Central memory CD8-positive, alpha-beta T cell (primary cell): ENCODE data around the gene GPR15LG.
"Not testable (repeated sequence)": the region's sequence is repeated elsewhere in the genome, so short reads cannot be mapped to it uniquely, and the experiment has no call there.

Source experiments
- ATAC-seq: fragments of 150-1000 bp; cut with Tn5 transposase; replicated peaks from 2 replicates; pipeline ENCODE4 v1.10.0; 2022; ENCODE audit warnings: mild to moderate bottlenecking, moderate FRiP score, moderate number of reproducible peaks; ENCODE audit not compliant: poor library complexity, severe bottlenecking; ENCODE audit errors: extremely low read depth
- DNase-seq, 2 donors: peaks; one replicate each; pipeline ENCODE4 v3.0.0; 2021; ENCODE audit warnings: low spot score in 2 of 2
- H3K27ac Mint-ChIP-seq: one replicate; pipeline ENCODE4 v1.8.0; 2022; ENCODE audit warnings: low read depth, mild to moderate bottlenecking, moderate library complexity, mixed read lengths
- H3K27me3 Mint-ChIP-seq: one replicate; pipeline ENCODE4 v1.8.0; 2022; ENCODE audit warnings: mixed read lengths
- H3K36me3 Mint-ChIP-seq: one replicate; pipeline ENCODE4 v1.8.0; 2022; ENCODE audit warnings: mild to moderate bottlenecking, moderate library complexity, mixed read lengths; ENCODE audit not compliant: insufficient read depth
- H3K4me1 Mint-ChIP-seq: one replicate; pipeline ENCODE4 v1.8.0; 2022; ENCODE audit warnings: mixed read lengths
- H3K4me3 Mint-ChIP-seq: one replicate; pipeline ENCODE4 v1.8.0; 2022; ENCODE audit warnings: mild to moderate bottlenecking, moderate library complexity, mixed read lengths
- H3K9me3 Mint-ChIP-seq: one replicate; pipeline ENCODE4 v1.8.0; 2022; ENCODE audit warnings: mixed read lengths

The GPR15LG gene

GRCh38 chr10:84155521-84155920, 18.1 kb upstream of the GPR15LG start:
- H3K4me3 Mint-ChIP-seq, result no peak overlapping the region
- peaks cover 15% of the 10 kb centered on the region for H3K4me1 Mint-ChIP-seq
- no peaks in the 10 kb centered on the region for H3K27me3 Mint-ChIP-seq
- H3K27ac Mint-ChIP-seq, result no peak overlapping the region
- DNase-seq (no peak), ATAC-seq (no peak)
- H3K36me3 Mint-ChIP-seq, result peaks cover 48% of the 10 kb centered on the region
- no peaks in the 10 kb centered on the region for H3K9me3 Mint-ChIP-seq

DNA sequence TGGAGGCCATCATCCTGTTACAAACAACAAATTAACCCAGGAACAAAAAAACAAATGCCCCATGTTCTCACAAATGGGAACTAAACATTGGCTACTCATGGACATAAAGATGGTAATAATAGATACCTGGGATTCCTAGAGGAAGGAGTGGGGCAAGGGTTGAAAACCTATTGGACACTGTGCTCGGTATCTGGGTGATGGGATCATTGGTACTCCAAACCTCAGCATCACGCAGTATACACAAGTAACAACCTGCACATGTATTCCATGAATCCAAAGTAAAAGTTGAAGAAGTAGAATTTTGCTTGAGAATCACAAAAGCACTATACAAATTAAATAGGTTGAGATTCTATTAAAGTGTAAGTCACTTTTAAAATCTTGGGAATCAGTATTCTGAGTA, 17.6 kb upstream of the GPR15LG start:
- Mint-ChIP-seq H3K4me3 (no peak overlapping the region), H3K36me3 (peaks cover 44% of the 10 kb centered on the region), H3K27ac (no peak overlapping the region), H3K9me3 (no peaks in the 10 kb centered on the region), H3K27me3 (no peaks in the 10 kb centered on the region), H3K4me1 (peaks cover 15% of the 10 kb centered on the region)
- DNase-seq, result no peak
- no peak for ATAC-seq

DNA sequence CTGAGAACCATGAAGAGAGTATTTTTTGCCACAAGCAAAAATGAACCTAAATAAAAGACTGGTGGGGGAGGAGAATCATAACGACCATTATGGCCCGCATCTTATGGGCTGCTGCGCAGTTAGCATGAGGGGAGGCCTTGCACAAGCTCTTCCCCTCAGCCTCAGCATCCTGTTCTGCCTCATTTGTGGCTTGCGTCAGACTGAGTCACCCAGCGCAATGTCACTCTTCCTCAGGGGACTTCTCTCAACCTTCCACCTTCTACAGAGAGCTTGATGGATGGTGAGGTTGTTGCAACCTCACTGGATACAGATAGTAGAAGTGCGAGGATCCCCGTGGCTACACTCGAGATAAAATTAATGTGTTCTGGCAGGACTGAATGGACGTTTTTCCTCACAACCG, 16.8 kb upstream of the GPR15LG start:
- Mint-ChIP-seq H3K4me1 (peaks cover 15% of the 10 kb centered on the region), H3K36me3 (peaks cover 37% of the 10 kb centered on the region), H3K4me3 (no peak overlapping the region), H3K9me3 (no peaks in the 10 kb centered on the region), H3K27me3 (no peaks in the 10 kb centered on the region), H3K27ac (no peak overlapping the region)
- DNase-seq (no peak), ATAC-seq (peak; percentile 95)

GRCh38 chr10:84158061-84158460, 15.5 kb upstream of the GPR15LG start:
- Mint-ChIP-seq H3K9me3 (no peaks in the 10 kb centered on the region), H3K4me1 (peaks cover 15% of the 10 kb centered on the region), H3K27me3 (no peaks in the 10 kb centered on the region), H3K4me3 (no peak overlapping the region), H3K27ac (no peak overlapping the region), H3K36me3 (peaks cover 25% of the 10 kb centered on the region)
- ATAC-seq, result no peak
- no peak for DNase-seq

DNA sequence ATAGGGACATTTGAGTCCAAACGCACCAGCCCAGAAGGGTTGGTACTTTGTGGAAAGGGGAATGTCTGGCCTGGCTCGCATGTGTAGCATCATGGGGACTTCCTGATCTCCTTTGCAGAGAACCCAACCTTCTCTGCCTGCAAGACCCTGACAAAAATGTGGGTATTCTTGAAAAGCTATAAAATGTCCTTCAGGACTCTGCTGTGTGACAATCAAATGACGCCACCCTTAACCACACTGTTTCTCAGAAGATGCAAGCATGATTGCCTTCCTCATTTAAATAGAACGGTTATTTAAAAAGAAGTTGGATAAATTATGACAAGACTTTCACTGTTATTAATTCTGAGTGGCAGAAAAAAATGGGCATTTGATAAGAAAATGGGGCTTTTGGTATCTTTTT, 15.1 kb upstream of the GPR15LG start:
- H3K27ac Mint-ChIP-seq, result no peak overlapping the region
- peaks cover 21% of the 10 kb centered on the region for H3K36me3 Mint-ChIP-seq
- H3K4me1 Mint-ChIP-seq, result peaks cover 15% of the 10 kb centered on the region
- ATAC-seq (no peak), DNase-seq (no peak)
- H3K4me3 Mint-ChIP-seq, result no peak overlapping the region
- no peaks in the 10 kb centered on the region for H3K27me3 Mint-ChIP-seq
- no peaks in the 10 kb centered on the region for H3K9me3 Mint-ChIP-seq

DNA sequence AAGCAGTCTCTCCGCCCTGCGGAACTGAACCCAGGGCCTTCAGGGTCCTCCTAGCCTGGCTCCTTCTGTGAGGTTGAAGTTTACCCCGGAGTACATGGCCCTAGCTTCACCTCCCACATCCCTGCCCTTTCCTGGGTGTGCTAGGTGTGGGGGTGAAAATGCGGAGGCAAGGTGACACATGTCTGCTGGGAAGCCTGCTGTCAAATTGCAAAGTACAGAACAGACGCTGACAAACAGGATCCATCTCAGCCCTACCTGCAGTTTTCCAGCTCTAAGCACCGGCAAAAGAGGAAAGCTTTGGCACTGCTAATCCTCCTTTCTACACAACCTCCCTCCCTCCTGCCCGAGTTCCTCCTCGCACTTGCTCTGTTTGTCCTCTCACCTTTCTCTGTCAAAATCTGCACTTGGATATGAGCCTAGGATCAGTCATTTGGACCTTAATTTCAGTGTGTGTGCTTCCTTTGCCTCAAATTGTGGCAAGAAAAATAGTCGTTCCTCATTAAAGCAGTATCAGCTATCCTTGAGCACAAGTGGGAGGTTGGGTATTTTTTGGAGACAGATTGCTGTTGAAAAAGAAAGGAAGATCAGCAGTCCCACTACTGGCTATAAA, 14.4 kb upstream of the GPR15LG start:
- Mint-ChIP-seq H3K4me1 (peaks cover 15% of the 10 kb centered on the region), H3K27ac (no peak overlapping the region), H3K36me3 (peaks cover 18% of the 10 kb centered on the region), H3K27me3 (no peaks in the 10 kb centered on the region), H3K9me3 (no peaks in the 10 kb centered on the region), H3K4me3 (no peak overlapping the region)
- ATAC-seq (no peak), DNase-seq (no peak)

- no peak overlapping the region for H3K4me3 Mint-ChIP-seq
- no peak overlapping the region for H3K27ac Mint-ChIP-seq
- no peaks in the 10 kb centered on the region for H3K9me3 Mint-ChIP-seq
- peaks cover 5% of the 10 kb centered on the region for H3K36me3 Mint-ChIP-seq
- no peaks in the 10 kb centered on the region for H3K27me3 Mint-ChIP-seq
- DNase-seq, result no peak
- ATAC-seq, result no peak
- peaks cover 15% of the 10 kb centered on the region for H3K4me1 Mint-ChIP-seq
These were observed 12.8 kb upstream of the GPR15LG start for GRCh38 chr10:84160663-84161362.

GRCh38 chr10:84163996-84164395, 9.6 kb upstream of the GPR15LG start:
- DNase-seq (no peak), ATAC-seq (no peak)
- peaks cover 7% of the 10 kb centered on the region for H3K4me1 Mint-ChIP-seq
- H3K36me3 Mint-ChIP-seq, result no peaks in the 10 kb centered on the region
- no peaks in the 10 kb centered on the region for H3K27me3 Mint-ChIP-seq
- H3K9me3 Mint-ChIP-seq, result no peaks in the 10 kb centered on the region
- H3K27ac Mint-ChIP-seq, result no peak overlapping the region
- no peak overlapping the region for H3K4me3 Mint-ChIP-seq

DNA sequence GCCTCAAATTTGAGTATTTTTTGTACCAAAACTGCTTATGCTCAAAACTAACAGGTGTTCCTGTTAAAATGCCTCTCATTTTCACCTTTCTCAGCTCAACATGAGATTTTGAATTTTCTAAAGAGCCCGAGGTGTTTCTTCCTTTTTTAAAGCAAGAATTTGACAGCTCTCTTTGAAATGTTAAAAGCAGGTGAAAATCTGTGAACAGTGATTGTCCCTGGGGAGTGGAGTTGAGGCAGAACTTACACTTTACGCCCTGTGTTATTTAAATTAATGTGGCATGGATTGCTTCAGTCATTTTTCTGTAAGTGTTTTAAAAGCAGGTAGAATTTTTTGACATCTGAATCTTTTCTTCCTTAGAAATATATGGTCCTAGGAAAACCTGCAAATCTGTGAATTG, 9.2 kb upstream of the GPR15LG start:
- no peak overlapping the region for H3K27ac Mint-ChIP-seq
- no peak for ATAC-seq
- no peak for DNase-seq
- no peaks in the 10 kb centered on the region for H3K36me3 Mint-ChIP-seq
- no peaks in the 10 kb centered on the region for H3K9me3 Mint-ChIP-seq
- H3K4me1 Mint-ChIP-seq, result peaks cover 4% of the 10 kb centered on the region
- no peaks in the 10 kb centered on the region for H3K27me3 Mint-ChIP-seq
- H3K4me3 Mint-ChIP-seq, result no peak overlapping the region

- H3K4me3 Mint-ChIP-seq, result no peak overlapping the region
- no peaks in the 10 kb centered on the region for H3K36me3 Mint-ChIP-seq
- DNase-seq (no peak), ATAC-seq (no peak)
- H3K4me1 Mint-ChIP-seq, result no peaks in the 10 kb centered on the region
- no peak overlapping the region for H3K27ac Mint-ChIP-seq
- H3K9me3 Mint-ChIP-seq, result no peaks in the 10 kb centered on the region
- H3K27me3 Mint-ChIP-seq, result no peaks in the 10 kb centered on the region
These were observed 6.8 kb upstream of the GPR15LG start for GRCh38 chr10:84166620-84167288.

GRCh38 chr10:84167289-84167653, 6.3 kb upstream of the GPR15LG start:
- not testable (repeated sequence) for H3K27ac Mint-ChIP-seq, H3K9me3 Mint-ChIP-seq, H3K4me1 Mint-ChIP-seq, ATAC-seq, H3K4me3 Mint-ChIP-seq, DNase-seq, H3K27me3 Mint-ChIP-seq, H3K36me3 Mint-ChIP-seq

DNA sequence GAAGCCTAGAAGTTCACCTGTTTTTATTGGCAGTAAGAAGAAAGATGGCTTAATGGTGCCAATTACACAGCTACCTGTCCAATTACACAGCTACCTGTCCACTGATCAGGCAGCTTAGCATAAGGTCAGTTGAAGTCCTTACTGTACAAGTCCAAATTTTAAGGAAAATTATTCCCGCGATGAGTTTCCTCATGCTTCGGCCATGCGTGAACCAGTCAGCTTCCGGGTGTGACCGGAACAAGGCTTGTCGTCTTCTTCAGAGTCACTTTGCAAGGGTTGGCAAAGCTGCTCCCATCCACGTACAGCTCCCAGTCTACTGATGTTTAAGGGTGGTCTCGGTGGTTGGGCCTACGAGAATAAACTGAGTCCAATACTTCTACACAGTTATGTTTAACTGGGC, 5.2 kb upstream of the GPR15LG start:
- not testable (repeated sequence) for H3K27ac Mint-ChIP-seq, DNase-seq, H3K27me3 Mint-ChIP-seq, H3K36me3 Mint-ChIP-seq, ATAC-seq, H3K4me3 Mint-ChIP-seq, H3K4me1 Mint-ChIP-seq, H3K9me3 Mint-ChIP-seq

DNA sequence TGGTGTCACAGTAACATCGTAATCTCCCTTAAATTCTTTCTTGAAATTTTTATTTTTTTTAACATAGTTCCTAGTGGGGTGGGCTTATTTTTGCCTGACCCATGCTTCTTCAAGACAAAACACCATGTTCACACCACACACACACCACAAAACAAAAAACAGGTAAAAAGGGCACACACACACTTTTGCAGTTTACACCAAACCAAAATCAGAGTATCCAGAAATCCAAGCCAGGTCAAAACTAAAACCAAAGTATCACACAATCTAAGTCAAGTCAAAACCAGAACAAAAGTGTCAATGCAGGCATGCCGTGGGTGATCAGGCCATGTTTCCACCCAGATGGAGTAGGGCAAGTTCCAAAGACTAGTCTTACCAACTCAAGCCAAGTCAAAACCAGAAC, 2.4 kb upstream of the GPR15LG start:
- not testable (repeated sequence) for H3K4me1 Mint-ChIP-seq, ATAC-seq, H3K36me3 Mint-ChIP-seq, DNase-seq, H3K27ac Mint-ChIP-seq, H3K9me3 Mint-ChIP-seq, H3K27me3 Mint-ChIP-seq, H3K4me3 Mint-ChIP-seq
